Daoy (cell line): Measurements from ENCODE around the gene CACNG1. TPM values are rescaled to one million over a fixed set of nuclear protein-coding genes. Genes with fewer than 3 reads are reported as not detected.
"Not testable (repeated sequence)": the region's sequence is repeated elsewhere in the genome, so short reads cannot be mapped to it uniquely, and the experiment has no call there.

Experiments used
- DNase-seq: peaks from one replicate; pipeline ENCODE4 v3.0.0-alpha.2; 2015; ENCODE audit warnings: low read depth
- total RNA-seq: library from RNA; depleted of rRNA; stranded (reverse); fragments of >200 nt; shearing (Covaris generic); gene quantifications from 2 replicates; pipeline ENCODE4 v1.2.3, GENCODE V29; 2014; rRNA removed

Gene CACNG1
- total RNA-seq, 1 experiment from 2014 or later, result not detected

- DNase-seq, result no peak
Measured at GRCh38 chr17:67079491-67079890, 35.1 kb downstream of the CACNG1 start.

GRCh38 chr17:67080804-67081203 lies 36.5 kb downstream of the CACNG1 start:
- no peak for DNase-seq

DNA sequence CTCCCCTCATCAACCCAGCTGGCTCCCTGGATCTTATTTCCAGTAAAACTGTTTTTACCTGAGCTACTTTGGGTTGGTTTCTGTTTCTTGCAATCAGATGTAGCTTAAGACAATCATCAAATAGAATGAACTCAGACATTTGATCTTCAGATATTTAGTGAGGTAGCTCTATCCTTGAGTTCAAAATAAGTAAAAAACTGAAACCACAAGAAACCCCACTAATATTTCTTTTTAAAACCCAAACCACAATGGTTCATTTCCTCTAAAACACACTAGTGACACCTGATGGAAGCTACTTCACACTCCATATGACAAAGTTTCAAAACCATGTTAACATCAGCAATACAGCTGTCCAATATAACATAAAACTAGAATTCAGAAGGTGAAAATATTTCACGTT lies 37.8 kb downstream of the CACNG1 start:
- DNase-seq, result no peak

DNA sequence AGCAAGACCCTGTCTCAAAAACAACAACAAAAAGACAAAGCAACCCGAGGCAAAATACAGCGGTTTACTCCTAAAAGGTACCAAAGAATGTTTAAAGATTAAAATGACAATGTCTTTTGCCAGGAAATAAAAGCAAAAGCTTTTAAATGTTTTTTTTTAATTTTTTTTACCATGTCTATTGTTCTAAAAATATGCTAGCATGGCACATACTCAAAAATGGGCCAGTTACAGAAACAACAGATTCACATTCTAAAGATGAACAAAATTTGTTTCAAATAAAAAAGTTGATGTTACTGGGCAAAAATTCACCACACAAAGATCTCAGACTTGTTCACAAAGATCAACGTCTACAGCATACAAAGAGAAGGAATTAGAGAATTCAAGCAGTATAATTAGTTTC lies 41.1 kb downstream of the CACNG1 start:
- no peak for DNase-seq

DNA sequence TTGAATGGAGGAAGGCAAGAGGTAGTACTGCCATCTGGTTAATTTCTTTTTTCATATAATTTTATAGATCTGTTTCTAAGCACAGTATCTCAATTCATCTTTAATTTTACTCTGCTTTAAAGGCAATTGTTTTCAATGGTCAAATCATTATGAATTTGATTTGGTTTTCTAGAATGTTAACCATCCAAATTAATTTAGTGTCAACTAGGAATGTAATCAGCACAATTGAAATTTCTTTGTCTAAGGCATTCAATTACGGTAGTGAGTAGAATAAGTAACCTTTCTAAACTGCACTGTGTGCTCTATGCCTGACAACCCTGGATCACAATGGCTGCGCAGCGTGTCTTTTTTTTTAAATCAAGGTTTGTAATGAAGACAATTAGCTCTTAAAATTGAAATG lies 44.3 kb downstream of the CACNG1 start:
- DNase-seq, result no peak

DNA sequence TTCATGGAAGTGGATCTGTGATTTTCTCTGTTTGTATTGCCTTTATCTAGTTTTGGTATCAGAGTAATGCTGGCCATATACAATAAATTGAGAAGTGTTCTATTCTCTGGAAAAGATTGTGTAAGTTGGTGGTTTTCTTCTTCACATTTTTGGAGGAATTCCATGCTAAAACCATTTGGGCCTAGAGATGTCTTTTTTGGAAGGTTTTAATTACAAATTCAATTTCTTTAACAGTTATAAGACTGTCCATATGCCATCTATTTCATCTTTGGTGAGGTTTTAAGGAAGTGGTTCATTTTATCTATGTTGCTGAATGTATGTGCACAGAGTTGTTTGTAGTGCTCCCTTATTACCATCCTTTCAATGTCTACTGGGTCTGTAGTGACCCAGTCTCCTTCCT lies 46.0 kb downstream of the CACNG1 start:
- DNase-seq, result no peak

- DNase-seq, result no peak
Measured at GRCh38 chr17:67092291-67092690, 47.9 kb downstream of the CACNG1 start.

DNA sequence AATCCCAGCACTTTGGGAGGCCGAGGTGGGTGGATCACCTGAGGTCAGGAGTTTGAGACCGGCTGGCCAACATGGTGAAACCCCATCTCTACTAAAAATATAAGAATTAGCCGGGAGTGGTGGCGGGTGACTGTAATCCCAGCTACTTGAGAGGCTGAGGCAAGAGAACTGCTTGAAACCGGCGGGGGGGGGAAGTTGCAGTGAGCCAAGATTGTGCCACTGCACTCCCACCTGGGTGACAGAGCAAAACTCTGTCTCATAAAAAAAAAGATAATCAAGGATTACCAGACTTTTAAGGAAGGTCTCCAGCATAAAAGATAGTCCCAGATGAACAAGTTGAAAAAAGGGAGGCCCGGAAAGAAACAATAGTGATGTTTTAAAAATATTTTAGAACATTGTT lies 48.4 kb downstream of the CACNG1 start:
- not testable (repeated sequence) for DNase-seq

DNA sequence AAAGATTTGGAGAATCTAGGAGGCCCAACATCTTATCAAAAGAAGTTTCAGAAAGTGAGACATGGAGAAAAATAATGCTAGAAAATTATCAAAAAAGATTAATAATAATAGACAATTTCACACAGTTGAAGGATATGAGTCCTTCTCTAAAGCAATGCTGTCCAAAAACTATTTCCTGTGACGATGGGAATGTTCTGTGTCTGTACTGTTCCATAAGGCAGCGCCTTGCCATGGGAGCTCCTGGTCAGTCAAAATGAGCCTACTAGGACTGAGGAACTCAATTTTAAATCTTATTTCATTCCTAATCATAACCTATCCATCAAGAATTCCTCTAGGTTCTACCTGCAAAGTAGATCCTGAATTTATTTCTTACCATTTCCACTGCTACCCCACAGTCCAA lies 49.0 kb downstream of the CACNG1 start:
- no peak for DNase-seq

GRCh38 chr17:67095291-67095690 lies 50.9 kb downstream of the CACNG1 start:
- peak; percentile 59 for DNase-seq

DNA sequence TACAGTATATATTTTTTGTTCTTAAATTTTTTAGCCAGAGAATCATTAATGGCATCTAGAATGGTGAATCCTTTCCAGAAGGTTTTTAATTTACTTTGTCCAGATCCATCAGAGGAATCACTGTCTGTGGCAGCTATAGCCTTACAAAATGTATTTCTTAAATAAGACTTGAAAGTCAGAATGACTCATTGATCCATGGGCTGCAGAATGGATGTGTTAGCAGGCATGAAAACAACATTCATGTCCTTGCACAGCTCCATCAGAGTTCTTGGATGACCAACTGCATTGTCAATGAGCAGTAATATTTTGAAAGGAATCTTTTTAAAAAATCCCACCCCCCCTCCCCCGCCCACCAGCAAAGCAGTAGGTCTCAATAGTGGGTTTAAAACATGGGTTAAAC lies 51.4 kb downstream of the CACNG1 start:
- peak; percentile 6 for DNase-seq

DNA sequence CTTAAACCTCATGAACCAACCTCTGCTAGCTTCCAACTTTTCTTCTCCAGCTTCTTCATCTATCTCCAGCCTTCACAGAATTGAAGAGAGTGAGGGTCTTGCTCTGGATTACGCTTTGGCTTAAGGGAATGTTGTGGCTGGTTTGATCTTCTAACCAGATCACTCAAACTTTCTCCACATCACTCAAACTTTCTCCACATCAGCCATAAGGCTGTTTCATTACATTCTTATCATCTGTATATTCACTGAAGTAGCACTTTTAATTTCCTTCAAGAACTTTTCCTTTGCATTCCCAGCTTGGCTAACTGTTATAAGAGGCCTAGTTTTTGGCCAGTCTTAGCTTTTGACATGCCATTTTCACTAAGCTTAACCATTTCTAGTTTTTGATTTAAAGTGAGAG lies 52.3 kb downstream of the CACNG1 start:
- no peak for DNase-seq

DNA sequence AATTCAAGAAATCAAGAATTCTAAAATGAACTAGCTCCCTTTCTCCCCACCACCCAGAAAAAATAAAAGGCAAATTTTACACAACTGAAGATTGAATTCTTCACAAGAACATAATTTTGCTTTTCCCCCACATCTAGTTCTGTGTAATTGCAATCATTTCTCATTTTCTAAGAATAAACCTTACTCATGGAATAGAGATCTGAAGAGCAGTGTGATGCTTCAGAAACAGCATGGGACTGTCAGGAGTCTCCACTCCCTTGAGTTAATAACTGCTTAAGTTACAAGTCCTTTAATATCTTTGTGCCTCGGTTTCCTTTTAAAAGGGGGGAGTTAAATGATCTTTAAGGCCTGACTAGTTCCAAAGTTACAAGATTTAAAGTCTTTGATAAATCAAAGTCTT lies 53.7 kb downstream of the CACNG1 start:
- DNase-seq, result no peak

DNA sequence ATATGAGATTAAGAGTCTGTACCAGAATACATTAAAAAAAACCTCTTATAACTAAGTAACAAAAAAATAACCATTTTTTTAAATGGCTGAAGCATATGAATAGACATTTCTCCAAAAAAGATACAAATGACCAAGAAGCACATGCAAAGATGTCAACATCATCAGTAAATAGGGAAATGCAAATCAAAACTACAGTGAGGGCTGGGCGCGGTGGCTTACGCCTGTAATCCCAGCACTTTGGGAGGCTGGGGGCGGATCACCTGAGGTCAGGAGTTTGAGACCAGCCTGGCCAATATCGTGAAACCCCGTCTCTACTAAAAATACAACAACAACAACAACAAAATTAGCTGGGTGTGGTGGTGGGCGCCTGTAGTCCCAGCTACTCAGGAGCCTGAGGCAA lies 60.3 kb downstream of the CACNG1 start:
- not testable (repeated sequence) for DNase-seq

DNA sequence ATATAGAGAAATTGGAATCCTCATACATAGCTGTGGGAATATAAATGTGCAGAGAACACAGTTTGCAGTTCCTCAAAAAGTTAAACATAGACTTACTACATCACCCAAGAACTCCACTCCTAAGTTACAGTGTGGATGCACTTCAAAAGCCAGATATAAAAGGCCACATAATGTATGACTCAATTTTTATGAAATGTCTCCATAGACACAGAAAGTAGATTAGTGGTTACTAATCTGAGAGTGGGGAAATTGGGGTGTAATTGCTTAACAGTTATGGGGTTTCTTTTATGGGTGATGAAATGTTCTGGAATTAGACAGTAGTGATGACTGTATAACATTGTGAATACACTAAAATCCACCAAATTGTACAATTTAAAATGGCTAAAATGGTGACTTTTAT lies 60.9 kb downstream of the CACNG1 start:
- no peak for DNase-seq

Other genes starting within 250 kb of the CACNG1 start
- not detected in 2 replicates for gene CACNG5, start 209.4 kb upstream of the CACNG1 start, total RNA-seq
- 0.27 and 0.63 TPM in 2 replicates for gene CACNG4, start 79.8 kb upstream of the CACNG1 start, total RNA-seq
- 14.2 and 16.9 TPM in 2 replicates for gene HELZ, start 200.6 kb downstream of the CACNG1 start, total RNA-seq